Measurements from ENCODE around the gene PODN.
A peak's percentile ranks its signal among the peaks of the same experiment; 100 is the strongest.

PODN gene

GRCh38 chr1:53111073-53111556, 49.1 kb downstream of the PODN start:
- H3K4me3 ChIP-seq (ENCODE audit: low read depth, low read length), result no peak overlapping the region
- H3K27ac ChIP-seq (ENCODE audit: low read depth, low read length), result no peak overlapping the region
- no peaks in the 10 kb centered on the region; the same call in 1 of the 2 replicates for H3K27me3 ChIP-seq (ENCODE audit: control insufficient read depth, insufficient read depth, low read length)
- H3K9me3 ChIP-seq (ENCODE audit: control insufficient read depth, insufficient read depth, low read length), result no peaks in the 10 kb centered on the region
- H3K36me3 ChIP-seq (ENCODE audit: control insufficient read depth, insufficient read depth, low read length), result no peaks in the 10 kb centered on the region
- peaks cover 12% of the 10 kb centered on the region for H3K4me1 ChIP-seq (ENCODE audit: control insufficient read depth, insufficient read depth, low read length)
- H3K9ac ChIP-seq (ENCODE audit: low read depth, low read length), result no peak overlapping the region

DNA sequence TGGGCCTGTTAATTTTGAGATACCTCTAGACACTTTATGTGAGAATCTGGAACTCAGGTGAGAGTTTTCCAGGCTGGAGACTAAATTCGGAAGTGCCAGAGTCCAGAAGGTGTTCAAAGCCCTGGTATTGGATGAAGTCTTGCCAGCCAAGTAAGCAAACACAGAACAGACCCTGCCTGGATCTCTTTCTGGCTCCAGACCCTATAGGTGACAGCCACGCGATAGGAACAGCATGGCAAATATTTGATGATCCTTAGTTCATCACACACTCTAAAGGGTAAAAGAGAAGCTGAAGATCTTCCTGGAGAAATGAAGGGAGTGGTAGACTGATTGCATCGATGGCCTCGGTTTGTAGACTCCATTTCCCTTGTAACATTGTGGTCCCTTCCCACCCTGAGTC, 49.7 kb downstream of the PODN start:
- no peak overlapping the region for H3K4me3 ChIP-seq (ENCODE audit: low read depth, low read length)
- no peak overlapping the region for H3K27ac ChIP-seq (ENCODE audit: low read depth, low read length)
- H3K4me1 ChIP-seq (ENCODE audit: control insufficient read depth, insufficient read depth, low read length), result peaks cover 18% of the 10 kb centered on the region
- no peaks in the 10 kb centered on the region for H3K36me3 ChIP-seq (ENCODE audit: control insufficient read depth, insufficient read depth, low read length)
- no peaks in the 10 kb centered on the region for H3K9me3 ChIP-seq (ENCODE audit: control insufficient read depth, insufficient read depth, low read length)
- no peaks in the 10 kb centered on the region; the same call in 1 of the 2 replicates for H3K27me3 ChIP-seq (ENCODE audit: control insufficient read depth, insufficient read depth, low read length)
- no peak overlapping the region for H3K9ac ChIP-seq (ENCODE audit: low read depth, low read length)

DNA sequence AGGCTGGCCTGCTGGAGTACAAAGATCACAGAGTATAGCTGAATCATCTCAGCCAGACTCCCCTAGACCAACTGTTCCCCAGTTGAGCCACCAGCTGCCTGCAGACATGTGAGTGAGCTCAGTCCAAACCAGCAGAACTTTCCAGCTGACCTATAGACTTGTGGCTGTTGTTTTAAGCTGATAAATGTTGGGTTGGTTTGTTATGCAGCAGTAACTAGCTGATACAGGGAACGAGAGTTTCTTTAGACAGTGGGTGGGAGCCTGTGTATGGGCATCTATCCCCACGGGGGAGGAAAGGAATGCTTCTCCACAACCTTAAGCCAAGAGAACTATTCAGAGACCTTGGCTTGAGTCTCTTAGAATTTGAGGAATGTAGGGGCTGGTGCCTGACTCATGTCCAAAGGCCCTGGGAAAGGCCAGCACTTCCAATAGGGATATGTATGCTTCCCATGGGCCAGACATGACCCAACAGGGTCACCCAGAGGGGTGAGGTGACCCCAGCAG, 50.3 kb downstream of the PODN start:
- Histone ChIP-seq H3K27me3 (ENCODE audit: control insufficient read depth, insufficient read depth, low read length) (no peaks in the 10 kb centered on the region; the same call in 1 of the 2 replicates), H3K27ac (ENCODE audit: low read depth, low read length) (no peak overlapping the region), H3K36me3 (ENCODE audit: control insufficient read depth, insufficient read depth, low read length) (no peaks in the 10 kb centered on the region), H3K4me3 (ENCODE audit: low read depth, low read length) (no peak overlapping the region), H3K9ac (ENCODE audit: low read depth, low read length) (no peak overlapping the region), H3K9me3 (ENCODE audit: control insufficient read depth, insufficient read depth, low read length) (no peaks in the 10 kb centered on the region), H3K4me1 (ENCODE audit: control insufficient read depth, insufficient read depth, low read length) (peaks cover 18% of the 10 kb centered on the region)

- Histone ChIP-seq H3K36me3 (ENCODE audit: control insufficient read depth, insufficient read depth, low read length) (no peaks in the 10 kb centered on the region), H3K9me3 (ENCODE audit: control insufficient read depth, insufficient read depth, low read length) (no peaks in the 10 kb centered on the region), H3K4me3 (ENCODE audit: low read depth, low read length) (no peak overlapping the region), H3K27ac (ENCODE audit: low read depth, low read length) (no peak overlapping the region), H3K27me3 (ENCODE audit: control insufficient read depth, insufficient read depth, low read length) (no peaks in the 10 kb centered on the region; the same call in 1 of the 2 replicates), H3K9ac (ENCODE audit: low read depth, low read length) (no peak overlapping the region), H3K4me1 (ENCODE audit: control insufficient read depth, insufficient read depth, low read length) (peaks cover 18% of the 10 kb centered on the region)
Measured at GRCh38 chr1:53112861-53113260, 50.8 kb downstream of the PODN start.

DNA sequence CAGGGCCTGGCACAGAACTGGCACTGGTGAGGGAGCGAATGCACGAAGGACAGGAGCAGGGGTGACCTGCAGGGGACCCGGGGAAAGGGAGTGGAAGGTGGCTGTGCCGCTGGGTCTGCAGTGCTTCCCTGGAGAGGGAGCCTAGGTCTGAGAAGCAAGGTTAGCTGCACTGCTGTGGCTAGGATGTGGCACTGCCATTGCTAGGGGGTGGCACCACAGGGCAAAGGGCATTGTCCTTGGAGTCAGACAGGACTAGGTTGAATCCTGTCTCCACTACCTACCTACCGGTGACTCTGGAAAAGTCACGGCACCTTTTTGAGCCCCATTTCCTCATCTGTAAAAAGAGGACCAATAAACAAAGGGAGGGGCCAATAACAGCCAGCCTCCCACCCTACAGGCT, 52.1 kb downstream of the PODN start:
- H3K4me1 ChIP-seq (ENCODE audit: control insufficient read depth, insufficient read depth, low read length), result peaks cover 18% of the 10 kb centered on the region
- no peaks in the 10 kb centered on the region for H3K9me3 ChIP-seq (ENCODE audit: control insufficient read depth, insufficient read depth, low read length)
- no peaks in the 10 kb centered on the region; the same call in 1 of the 2 replicates for H3K27me3 ChIP-seq (ENCODE audit: control insufficient read depth, insufficient read depth, low read length)
- H3K9ac ChIP-seq (ENCODE audit: low read depth, low read length), result no peak overlapping the region
- H3K36me3 ChIP-seq (ENCODE audit: control insufficient read depth, insufficient read depth, low read length), result no peaks in the 10 kb centered on the region
- H3K27ac ChIP-seq (ENCODE audit: low read depth, low read length), result no peak overlapping the region
- H3K4me3 ChIP-seq (ENCODE audit: low read depth, low read length), result no peak overlapping the region

- no peak overlapping the region for H3K9ac ChIP-seq (ENCODE audit: low read depth, low read length)
- no peaks in the 10 kb centered on the region for H3K9me3 ChIP-seq (ENCODE audit: control insufficient read depth, insufficient read depth, low read length)
- H3K4me1 ChIP-seq (ENCODE audit: control insufficient read depth, insufficient read depth, low read length), result peaks cover 18% of the 10 kb centered on the region
- H3K4me3 ChIP-seq (ENCODE audit: low read depth, low read length), result no peak overlapping the region
- no peaks in the 10 kb centered on the region; the same call in 1 of the 2 replicates for H3K27me3 ChIP-seq (ENCODE audit: control insufficient read depth, insufficient read depth, low read length)
- no peak overlapping the region for H3K27ac ChIP-seq (ENCODE audit: low read depth, low read length)
- H3K36me3 ChIP-seq (ENCODE audit: control insufficient read depth, insufficient read depth, low read length), result no peaks in the 10 kb centered on the region
Measured at GRCh38 chr1:53114581-53115400, 52.8 kb downstream of the PODN start.

- Histone ChIP-seq H3K9ac (ENCODE audit: low read depth, low read length) (no peak overlapping the region), H3K4me1 (ENCODE audit: control insufficient read depth, insufficient read depth, low read length) (peaks cover 21% of the 10 kb centered on the region), H3K27me3 (ENCODE audit: control insufficient read depth, insufficient read depth, low read length) (no peaks in the 10 kb centered on the region; the same call in 1 of the 2 replicates), H3K9me3 (ENCODE audit: control insufficient read depth, insufficient read depth, low read length) (no peaks in the 10 kb centered on the region), H3K36me3 (ENCODE audit: control insufficient read depth, insufficient read depth, low read length) (no peaks in the 10 kb centered on the region), H3K27ac (ENCODE audit: low read depth, low read length) (peak overlapping the region; percentile 23), H3K4me3 (ENCODE audit: low read depth, low read length) (no peak overlapping the region)
Measured at GRCh38 chr1:53115403-53116306, 53.6 kb downstream of the PODN start.

DNA sequence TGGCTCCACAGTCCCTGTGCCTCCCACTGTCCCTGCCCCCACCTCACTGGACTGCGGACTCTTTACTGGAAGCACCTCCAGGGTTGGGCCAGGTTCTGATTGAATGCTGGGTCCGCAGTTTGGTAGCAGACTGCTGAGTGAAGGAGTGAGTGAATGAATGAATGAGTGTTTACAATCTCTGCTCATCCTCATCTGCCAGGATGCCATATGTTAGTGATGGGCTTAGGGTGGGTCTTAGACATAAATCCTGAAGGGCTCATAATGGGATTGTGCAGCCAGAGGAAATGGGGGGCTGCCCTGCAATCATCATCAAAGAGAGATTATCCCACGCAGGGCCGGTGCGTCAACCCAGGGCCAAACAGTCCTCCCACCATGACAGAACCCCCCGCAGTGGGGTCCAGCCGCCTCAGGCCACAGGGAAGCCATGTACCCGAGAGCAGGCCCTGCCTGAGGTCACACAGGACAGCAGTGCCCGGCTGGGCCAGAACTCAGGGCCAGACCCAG, 54.3 kb downstream of the PODN start:
- Histone ChIP-seq H3K9me3 (ENCODE audit: control insufficient read depth, insufficient read depth, low read length) (no peaks in the 10 kb centered on the region), H3K4me3 (ENCODE audit: low read depth, low read length) (no peak overlapping the region), H3K4me1 (ENCODE audit: control insufficient read depth, insufficient read depth, low read length) (peaks cover 20% of the 10 kb centered on the region), H3K27me3 (ENCODE audit: control insufficient read depth, insufficient read depth, low read length) (no peaks in the 10 kb centered on the region; the same call in 1 of the 2 replicates), H3K27ac (ENCODE audit: low read depth, low read length) (no peak overlapping the region), H3K36me3 (ENCODE audit: control insufficient read depth, insufficient read depth, low read length) (no peaks in the 10 kb centered on the region), H3K9ac (ENCODE audit: low read depth, low read length) (no peak overlapping the region)

DNA sequence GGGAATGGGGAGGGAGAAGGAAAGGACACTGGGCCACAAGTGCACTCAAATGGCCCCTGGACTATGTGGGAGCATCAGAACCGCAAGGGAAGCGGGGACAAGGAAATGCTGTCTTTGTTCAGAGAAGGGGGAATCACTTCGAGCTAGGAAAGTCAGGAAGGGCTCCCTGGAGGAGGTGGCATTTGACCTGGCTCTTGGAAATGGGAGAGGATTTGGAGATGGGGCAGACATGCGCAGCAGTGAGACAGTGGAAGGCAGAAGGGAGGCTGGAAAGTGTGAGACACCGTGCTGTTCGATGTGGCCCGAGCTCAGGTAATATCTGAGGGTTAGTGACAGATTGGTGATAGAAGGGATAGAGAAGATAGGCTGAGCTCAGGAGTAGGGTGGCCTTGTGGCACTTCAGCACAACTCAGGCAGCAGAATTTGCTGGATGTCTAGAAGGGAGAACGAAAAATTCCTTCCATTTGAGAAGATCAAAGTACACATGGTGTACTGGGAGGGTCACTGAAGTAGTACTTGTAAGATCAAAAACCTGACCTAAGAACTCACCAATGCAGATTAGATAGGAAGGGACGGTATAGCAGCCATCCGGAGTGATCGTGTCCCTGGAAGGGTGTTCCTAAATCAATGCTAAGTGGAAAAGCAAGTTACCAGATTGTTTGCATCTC, 55.1 kb downstream of the PODN start:
- H3K4me3 ChIP-seq (ENCODE audit: low read depth, low read length), result no peak overlapping the region
- H3K36me3 ChIP-seq (ENCODE audit: control insufficient read depth, insufficient read depth, low read length), result no peaks in the 10 kb centered on the region
- H3K9me3 ChIP-seq (ENCODE audit: control insufficient read depth, insufficient read depth, low read length), result no peaks in the 10 kb centered on the region
- H3K4me1 ChIP-seq (ENCODE audit: control insufficient read depth, insufficient read depth, low read length), result peaks cover 20% of the 10 kb centered on the region
- H3K27ac ChIP-seq (ENCODE audit: low read depth, low read length), result no peak overlapping the region
- no peaks in the 10 kb centered on the region for H3K27me3 ChIP-seq (ENCODE audit: control insufficient read depth, insufficient read depth, low read length)
- H3K9ac ChIP-seq (ENCODE audit: low read depth, low read length), result no peak overlapping the region

- no peak overlapping the region for H3K9ac ChIP-seq (ENCODE audit: low read depth, low read length)
- H3K27me3 ChIP-seq (ENCODE audit: control insufficient read depth, insufficient read depth, low read length), result no peaks in the 10 kb centered on the region
- peaks cover 20% of the 10 kb centered on the region for H3K4me1 ChIP-seq (ENCODE audit: control insufficient read depth, insufficient read depth, low read length)
- no peaks in the 10 kb centered on the region for H3K9me3 ChIP-seq (ENCODE audit: control insufficient read depth, insufficient read depth, low read length)
- H3K4me3 ChIP-seq (ENCODE audit: low read depth, low read length), result no peak overlapping the region
- H3K36me3 ChIP-seq (ENCODE audit: control insufficient read depth, insufficient read depth, low read length), result no peaks in the 10 kb centered on the region
- no peak overlapping the region for H3K27ac ChIP-seq (ENCODE audit: low read depth, low read length)
Measured at GRCh38 chr1:53117836-53118235, 55.8 kb downstream of the PODN start.
